CD4-positive, alpha-beta T cell (primary cell): ENCODE results near the gene XNDC1N. TPM values are rescaled to one million over a fixed set of nuclear protein-coding genes. Genes with fewer than 3 reads are reported as not detected.
"Not testable (repeated sequence)": the region's sequence is repeated elsewhere in the genome, so short reads cannot be mapped to it uniquely, and the experiment has no call there.

ENCODE experiments used
- ATAC-seq: fragments of 200-7000 bp; cut with Tn5 transposase; one replicate; pipeline ENCODE4 v1.10.0; 2022; ENCODE audit warnings: mild to moderate bottlenecking; ENCODE audit not compliant: poor library complexity
- CTCF ChIA-PET: fragments of 350-600 bp; sonication (Branson Sonifier 250); formaldehyde crosslinking; loops from one replicate; lab custom pipeline; 2021; ENCODE audit warnings: antibody characterized with exemption, inconsistent platforms; lab: Charles Lee
- POLR2A ChIA-PET: fragments of 350-600 bp; sonication (Branson Sonifier 250); formaldehyde crosslinking; loops from one replicate; lab custom pipeline; 2021; ENCODE audit warnings: antibody characterized with exemption, inconsistent platforms; lab: Charles Lee
- DNase-seq, 14 experiments: peaks; one replicate each; pipeline ENCODE4 v3.0.0-alpha.2; 2013 to 2020; ENCODE audit warnings: mixed read lengths in 2 of 14
- H3K27ac ChIP-seq, 2 donors: one replicate each; pipeline versions ENCODE4 v1.5.1 to v1.7.0; 2013; ENCODE audit warnings: low read length in 2 of 2, low read depth in 1 of 2, mild to moderate bottlenecking in 1 of 2
- H3K27me3 ChIP-seq, 2 experiments: 1 replicate in 1 of 2; 2 replicates in 1 of 2; pipeline versions ENCODE4 v1.6.1 to v1.7.0; 2013; ENCODE audit warnings: low read length in 2 of 2, control low read depth in 1 of 2, mild to moderate bottlenecking in 1 of 2, moderate library complexity in 1 of 2; ENCODE audit not compliant: insufficient read depth in 2 of 2, control insufficient read depth in 1 of 2
- H3K36me3 ChIP-seq: one replicate; pipeline ENCODE4 v1.6.1; 2013; ENCODE audit warnings: low read length, control low read depth; ENCODE audit not compliant: insufficient read depth
- H3K4me1 ChIP-seq: one replicate; pipeline ENCODE4 v1.6.1; 2013; ENCODE audit warnings: low read length, control low read depth; ENCODE audit not compliant: insufficient read depth
- H3K4me3 ChIP-seq: one replicate; pipeline ENCODE4 v1.5.1; 2013; ENCODE audit warnings: mild to moderate bottlenecking, low read length, moderate library complexity
- H3K9me3 ChIP-seq, 2 experiments: 1 replicate in 1 of 2; 2 replicates in 1 of 2; pipeline versions ENCODE4 v1.6.1 to v1.7.0; 2013; ENCODE audit warnings: low read length in 2 of 2, mild to moderate bottlenecking in 2 of 2, control low read depth in 1 of 2, moderate library complexity in 1 of 2; ENCODE audit not compliant: control insufficient read depth in 1 of 2, insufficient read depth in 1 of 2
- H3K27ac Mint-ChIP-seq: one replicate; pipeline ENCODE4 v1.8.0; 2020; ENCODE audit warnings: mixed read lengths
- H3K27me3 Mint-ChIP-seq: one replicate; pipeline ENCODE4 v1.8.0; 2021; ENCODE audit warnings: mixed read lengths
- H3K36me3 Mint-ChIP-seq: one replicate; pipeline ENCODE4 v1.8.0; 2021; ENCODE audit warnings: low read depth, mixed read lengths
- H3K4me1 Mint-ChIP-seq: one replicate; pipeline ENCODE4 v1.8.0; 2021; ENCODE audit warnings: low read depth, mixed read lengths
- H3K4me3 Mint-ChIP-seq: one replicate; pipeline ENCODE4 v1.8.0; 2020; ENCODE audit warnings: mild to moderate bottlenecking, mixed read lengths
- H3K9me3 Mint-ChIP-seq: one replicate; pipeline ENCODE4 v1.8.0; 2020; ENCODE audit warnings: mixed read lengths
- intact Hi-C, 2 experiments: fragments of 100-400 bp; cut with DNase I in 1 of 2; cut with micrococcal nuclease in 1 of 2; formaldehyde crosslinking; loops; one replicate each; pipeline versions ENCODE4 v1.15.1 to v1.9.0; 2023 to 2025; cut with DNase I, micrococcal nuclease
- total RNA-seq, 174 experiments: library from RNA in 2 of 174; stranded (reverse) in 2 of 174; gene quantifications; one replicate each; pipeline ENCODE4 v1.2.3 and lab custom pipeline; 2021 to 2026
- TF ChIP-seq, protein P1 (sequence below): fragments of 200-600 bp; IDR thresholded peaks from one replicate; pipeline ENCODE4 v1.8.0; 2022; ENCODE audit warnings: antibody characterized with exemption, mild to moderate bottlenecking

XNDC1N gene
- total RNA-seq, 2 experiments from 2014 or later, result 14.9 to 15.7 TPM

DNA sequence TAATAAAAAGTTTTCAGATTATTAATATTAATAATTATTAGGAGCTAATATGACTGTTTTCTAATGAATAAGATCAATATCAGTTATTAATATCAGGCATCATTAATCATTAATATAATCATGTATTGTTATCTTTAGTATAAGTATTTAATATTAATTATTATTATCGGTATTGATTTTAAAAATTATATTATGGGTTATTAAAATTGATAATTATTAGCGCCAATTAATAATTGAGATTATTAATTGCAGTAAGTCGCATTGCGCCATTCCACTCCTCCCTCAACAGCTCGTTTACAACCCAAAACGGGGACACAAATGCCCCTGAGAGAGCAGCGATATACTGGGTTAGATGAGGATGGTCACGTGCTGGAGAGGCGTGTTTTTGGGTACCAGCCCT lies 20.2 kb downstream of the XNDC1N start:
- POLR2A ChIA-PET, result no interaction called here
- CTCF ChIA-PET, result no interaction called here
- H3K27ac ChIP-seq, result no peak overlapping the region

DNA sequence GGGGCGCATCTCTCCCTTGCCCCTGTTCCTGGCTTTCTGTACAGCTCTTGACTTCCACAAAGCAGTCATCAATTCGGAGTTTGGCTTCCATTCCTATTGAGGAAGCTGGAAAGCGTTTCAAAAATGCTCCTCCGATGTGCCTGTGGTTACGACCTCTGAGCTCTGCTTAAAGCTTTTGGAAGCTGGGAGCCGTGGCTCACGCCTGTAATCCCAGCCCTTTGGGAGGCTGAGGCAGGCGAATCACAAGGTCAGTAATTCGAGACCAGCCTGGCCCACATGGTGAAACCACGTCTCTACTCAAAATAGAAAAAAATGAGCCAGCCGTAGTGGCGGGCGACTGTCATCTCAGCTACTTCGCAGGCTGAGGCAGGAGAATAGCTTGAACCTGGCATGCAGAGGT lies 27.3 kb downstream of the XNDC1N start:
- POLR2A ChIA-PET, H3K9me3 Mint-ChIP-seq, H3K4me3 Mint-ChIP-seq, H3K4me1 ChIP-seq, ATAC-seq, H3K4me1 Mint-ChIP-seq, DNase-seq, H3K9me3 ChIP-seq, intact Hi-C loops, H3K27me3 Mint-ChIP-seq, H3K27ac ChIP-seq, H3K4me3 ChIP-seq, H3K27ac Mint-ChIP-seq, H3K27me3 ChIP-seq, CTCF ChIA-PET, H3K36me3 ChIP-seq: not testable (repeated sequence)
- peaks cover 46% of the 10 kb centered on the region for H3K36me3 Mint-ChIP-seq

More for the DNA sequence above, 20.2 kb downstream of the XNDC1N start:
- Histone ChIP-seq H3K27me3 (no peaks in the 10 kb centered on the region), H3K4me3 (no peak overlapping the region), H3K9me3 (no peaks in the 10 kb centered on the region), H3K36me3 (peaks cover 11% of the 10 kb centered on the region), H3K4me1 (no peaks in the 10 kb centered on the region)
- Mint-ChIP-seq H3K36me3 (peaks cover 84% of the 10 kb centered on the region), H3K27me3 (no peaks in the 10 kb centered on the region), H3K4me3 (no peak overlapping the region), H3K27ac (no peak overlapping the region), H3K4me1 (no peaks in the 10 kb centered on the region), H3K9me3 (no peaks in the 10 kb centered on the region)
- TF ChIP-seq, protein P1, sequence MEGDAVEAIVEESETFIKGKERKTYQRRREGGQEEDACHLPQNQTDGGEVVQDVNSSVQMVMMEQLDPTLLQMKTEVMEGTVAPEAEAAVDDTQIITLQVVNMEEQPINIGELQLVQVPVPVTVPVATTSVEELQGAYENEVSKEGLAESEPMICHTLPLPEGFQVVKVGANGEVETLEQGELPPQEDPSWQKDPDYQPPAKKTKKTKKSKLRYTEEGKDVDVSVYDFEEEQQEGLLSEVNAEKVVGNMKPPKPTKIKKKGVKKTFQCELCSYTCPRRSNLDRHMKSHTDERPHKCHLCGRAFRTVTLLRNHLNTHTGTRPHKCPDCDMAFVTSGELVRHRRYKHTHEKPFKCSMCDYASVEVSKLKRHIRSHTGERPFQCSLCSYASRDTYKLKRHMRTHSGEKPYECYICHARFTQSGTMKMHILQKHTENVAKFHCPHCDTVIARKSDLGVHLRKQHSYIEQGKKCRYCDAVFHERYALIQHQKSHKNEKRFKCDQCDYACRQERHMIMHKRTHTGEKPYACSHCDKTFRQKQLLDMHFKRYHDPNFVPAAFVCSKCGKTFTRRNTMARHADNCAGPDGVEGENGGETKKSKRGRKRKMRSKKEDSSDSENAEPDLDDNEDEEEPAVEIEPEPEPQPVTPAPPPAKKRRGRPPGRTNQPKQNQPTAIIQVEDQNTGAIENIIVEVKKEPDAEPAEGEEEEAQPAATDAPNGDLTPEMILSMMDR, result no peak
- intact Hi-C loops, result no loop called here
- DNase-seq (no peak), ATAC-seq (no peak)

DNA sequence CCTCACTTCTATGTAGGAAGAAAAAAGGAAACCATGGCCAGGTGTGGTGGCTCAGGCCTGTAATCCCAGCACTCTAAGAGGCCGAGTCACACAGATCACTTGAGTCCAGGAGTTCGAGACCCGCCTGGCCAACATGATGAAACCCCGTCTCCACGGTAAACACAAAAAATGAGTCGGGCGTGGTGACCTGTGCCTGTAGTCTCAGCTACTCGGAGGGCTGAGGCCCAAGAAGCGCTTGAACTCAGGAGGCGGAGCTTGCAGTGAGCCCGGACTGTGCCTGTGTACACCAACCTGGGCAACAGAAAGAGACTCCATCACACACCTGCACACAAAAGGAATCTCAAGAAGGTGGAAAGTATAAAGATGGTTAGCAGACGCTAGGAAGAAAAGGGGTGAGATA lies 32.4 kb downstream of the XNDC1N start:
- Mint-ChIP-seq H3K27ac (no peak overlapping the region), H3K4me1 (no peaks in the 10 kb centered on the region), H3K9me3 (peaks cover 2% of the 10 kb centered on the region), H3K4me3 (no peak overlapping the region), H3K36me3 (peaks cover 29% of the 10 kb centered on the region), H3K27me3 (no peaks in the 10 kb centered on the region)
- Histone ChIP-seq H3K4me3 (no peak overlapping the region), H3K9me3 (no peaks in the 10 kb centered on the region), H3K27ac (no peak overlapping the region), H3K4me1 (no peaks in the 10 kb centered on the region), H3K36me3 (no peaks in the 10 kb centered on the region), H3K27me3 (no peaks in the 10 kb centered on the region)
- intact Hi-C loops, result no loop called here
- no peak for ATAC-seq
- TF ChIP-seq, protein P1, result no peak
- ChIA-PET CTCF (no interaction called here), POLR2A (no interaction called here)
- DNase-seq, result no peak

DNA sequence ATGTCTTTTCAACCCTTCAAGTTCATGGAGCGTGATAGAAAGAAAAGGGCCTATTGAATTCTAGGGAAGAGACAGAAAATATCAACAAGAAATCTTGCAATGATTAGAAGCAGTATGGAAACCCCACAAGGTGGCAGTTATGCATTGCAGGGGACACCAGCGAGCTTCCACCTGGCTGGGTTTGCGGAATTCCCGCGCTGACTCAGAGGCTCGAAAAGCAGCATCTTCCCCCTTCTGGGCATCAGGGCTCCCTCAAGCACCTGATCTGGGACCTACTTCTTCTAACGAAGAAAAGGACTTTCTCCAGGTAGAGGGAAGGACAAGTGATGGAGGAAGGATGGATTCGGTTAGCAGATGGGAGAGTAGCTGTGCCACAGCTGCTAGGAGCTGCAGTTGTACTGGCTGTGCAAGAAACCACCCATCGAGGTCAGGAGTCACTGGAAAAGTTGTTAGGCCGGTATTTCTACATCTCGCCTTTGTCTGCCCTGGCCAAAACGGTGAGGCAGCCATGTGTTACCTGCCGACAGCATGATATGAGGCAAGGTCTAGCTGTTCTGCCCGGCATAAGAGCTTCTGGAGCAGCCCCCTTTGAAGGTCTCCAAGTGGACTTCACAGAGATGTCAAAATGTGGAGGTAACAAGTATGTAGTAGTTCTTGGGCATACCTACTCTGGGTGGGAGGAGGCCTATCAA lies 39.1 kb downstream of the XNDC1N start:
- DNase-seq, intact Hi-C loops, H3K36me3 ChIP-seq, POLR2A ChIA-PET, H3K9me3 Mint-ChIP-seq, H3K27ac Mint-ChIP-seq, H3K4me3 ChIP-seq, ATAC-seq, H3K27ac ChIP-seq, H3K9me3 ChIP-seq, H3K4me1 ChIP-seq, H3K4me3 Mint-ChIP-seq, H3K27me3 ChIP-seq, H3K4me1 Mint-ChIP-seq, H3K36me3 Mint-ChIP-seq, H3K27me3 Mint-ChIP-seq, CTCF ChIA-PET: not testable (repeated sequence)

DNA sequence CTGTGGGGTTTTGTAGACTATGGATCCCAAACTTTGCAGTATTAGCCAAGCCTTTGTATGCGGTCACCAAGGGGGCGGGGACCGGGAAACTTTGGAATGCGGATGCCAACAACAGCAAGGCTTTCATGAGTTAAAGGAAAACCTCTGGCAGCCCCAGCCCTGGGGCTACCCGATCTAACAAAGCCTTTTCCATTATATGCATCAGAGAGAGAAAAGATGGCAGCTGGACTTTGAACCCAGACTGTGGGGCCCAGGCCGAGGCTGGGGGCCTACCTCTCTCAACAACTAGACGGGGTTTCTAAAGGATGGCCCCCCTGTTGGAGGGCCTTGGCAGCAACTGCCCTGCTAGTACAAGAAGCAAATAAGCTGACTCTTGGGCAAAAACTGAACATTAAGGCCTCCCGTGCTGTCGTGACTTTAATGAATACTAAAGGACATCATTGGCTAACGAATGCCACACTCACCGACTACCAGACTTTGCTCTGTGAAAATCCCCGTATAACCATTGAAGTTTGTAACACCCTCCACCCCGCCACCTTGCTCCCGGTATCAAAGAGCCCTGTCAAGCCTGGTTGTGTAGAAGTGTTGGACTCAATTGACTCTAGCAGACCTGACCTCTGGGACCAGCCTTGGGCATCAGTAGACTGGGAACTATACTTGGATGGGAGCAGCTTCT lies 39.9 kb downstream of the XNDC1N start:
- H3K4me1 Mint-ChIP-seq, H3K9me3 Mint-ChIP-seq, H3K36me3 ChIP-seq, H3K27me3 ChIP-seq, H3K9me3 ChIP-seq, H3K4me3 Mint-ChIP-seq, H3K27ac ChIP-seq, H3K27me3 Mint-ChIP-seq, CTCF ChIA-PET, DNase-seq, POLR2A ChIA-PET, H3K27ac Mint-ChIP-seq, intact Hi-C loops, ATAC-seq, H3K4me3 ChIP-seq, H3K4me1 ChIP-seq, H3K36me3 Mint-ChIP-seq: not testable (repeated sequence)

DNA sequence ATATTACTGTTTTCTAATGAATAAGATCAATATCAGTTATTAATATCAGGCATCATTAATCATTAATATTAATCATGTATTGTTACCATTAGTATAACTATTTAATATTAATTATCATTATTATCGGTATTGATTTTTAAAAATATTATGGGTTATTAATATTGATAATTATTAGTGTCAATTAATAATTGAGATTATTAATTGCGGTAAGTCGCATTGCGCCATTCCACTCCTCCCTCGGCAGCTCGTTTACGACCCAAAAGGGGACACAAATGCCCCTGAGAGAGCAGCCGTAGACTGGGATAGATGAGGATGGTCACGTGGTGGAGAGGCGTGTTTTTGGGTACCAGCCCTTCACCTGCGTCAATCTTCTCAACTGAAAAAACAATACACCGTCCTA lies 42.6 kb downstream of the XNDC1N start:
- H3K4me3 Mint-ChIP-seq, H3K36me3 ChIP-seq, H3K27ac ChIP-seq, CTCF ChIA-PET, H3K9me3 ChIP-seq, DNase-seq, H3K4me3 ChIP-seq, H3K27me3 Mint-ChIP-seq, H3K27ac Mint-ChIP-seq, POLR2A ChIA-PET, intact Hi-C loops, H3K4me1 ChIP-seq, H3K27me3 ChIP-seq, H3K4me1 Mint-ChIP-seq, H3K9me3 Mint-ChIP-seq, ATAC-seq: not testable (repeated sequence)
- peaks cover 14% of the 10 kb centered on the region for H3K36me3 Mint-ChIP-seq
